DND-41 (cell line): ENCODE results near the gene GALNT18.

ENCODE experiments used
- EZH2 ChIP-seq: IDR thresholded peaks from 3 replicates; pipeline ENCODE4 v1.6.1; 2012; ENCODE audit warnings: borderline replicate concordance, low read depth, mild to moderate bottlenecking, moderate library complexity, low read length, inconsistent platforms; ENCODE audit not compliant: severe bottlenecking
- TF ChIP-seq, protein P1 (sequence below): IDR thresholded peaks from 2 replicates; pipeline ENCODE4 v1.5.1; 2012; ENCODE audit warnings: borderline replicate concordance, low read length, moderate library complexity, mild to moderate bottlenecking; ENCODE audit not compliant: poor library complexity, severe bottlenecking; ENCODE audit errors: extremely low read depth

- TF ChIP-seq, protein P1, sequence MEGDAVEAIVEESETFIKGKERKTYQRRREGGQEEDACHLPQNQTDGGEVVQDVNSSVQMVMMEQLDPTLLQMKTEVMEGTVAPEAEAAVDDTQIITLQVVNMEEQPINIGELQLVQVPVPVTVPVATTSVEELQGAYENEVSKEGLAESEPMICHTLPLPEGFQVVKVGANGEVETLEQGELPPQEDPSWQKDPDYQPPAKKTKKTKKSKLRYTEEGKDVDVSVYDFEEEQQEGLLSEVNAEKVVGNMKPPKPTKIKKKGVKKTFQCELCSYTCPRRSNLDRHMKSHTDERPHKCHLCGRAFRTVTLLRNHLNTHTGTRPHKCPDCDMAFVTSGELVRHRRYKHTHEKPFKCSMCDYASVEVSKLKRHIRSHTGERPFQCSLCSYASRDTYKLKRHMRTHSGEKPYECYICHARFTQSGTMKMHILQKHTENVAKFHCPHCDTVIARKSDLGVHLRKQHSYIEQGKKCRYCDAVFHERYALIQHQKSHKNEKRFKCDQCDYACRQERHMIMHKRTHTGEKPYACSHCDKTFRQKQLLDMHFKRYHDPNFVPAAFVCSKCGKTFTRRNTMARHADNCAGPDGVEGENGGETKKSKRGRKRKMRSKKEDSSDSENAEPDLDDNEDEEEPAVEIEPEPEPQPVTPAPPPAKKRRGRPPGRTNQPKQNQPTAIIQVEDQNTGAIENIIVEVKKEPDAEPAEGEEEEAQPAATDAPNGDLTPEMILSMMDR = no peak
- no peak for TF ChIP-seq EZH2
Measured at GRCh38 chr11:11441516-11441915, 180.3 kb downstream of the GALNT18 start.
